Measurements from ENCODE around the gene JMJD4.

The JMJD4 gene

DNA sequence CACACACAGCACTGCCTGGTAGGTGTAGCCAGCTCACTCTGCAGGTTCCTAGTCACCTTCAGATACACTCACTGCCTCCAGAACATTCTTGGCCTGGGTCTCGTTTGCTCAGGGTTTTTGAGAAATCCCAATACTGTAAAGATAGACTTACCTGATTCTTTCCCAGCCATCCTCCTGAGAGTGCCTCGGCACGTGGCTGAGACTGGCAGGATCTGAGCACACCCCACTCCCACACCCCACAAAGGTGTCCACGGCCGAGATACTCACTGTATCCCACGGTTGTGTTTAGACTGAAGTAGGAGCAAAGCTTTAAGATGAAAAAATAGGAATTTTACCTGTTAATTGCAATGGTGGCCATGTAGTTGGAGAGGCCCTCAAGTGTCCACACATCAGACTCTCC lies 33.5 kb upstream of the JMJD4 start:
- no peak for DNase-seq (ENCODE audit: low spot score)

DNA sequence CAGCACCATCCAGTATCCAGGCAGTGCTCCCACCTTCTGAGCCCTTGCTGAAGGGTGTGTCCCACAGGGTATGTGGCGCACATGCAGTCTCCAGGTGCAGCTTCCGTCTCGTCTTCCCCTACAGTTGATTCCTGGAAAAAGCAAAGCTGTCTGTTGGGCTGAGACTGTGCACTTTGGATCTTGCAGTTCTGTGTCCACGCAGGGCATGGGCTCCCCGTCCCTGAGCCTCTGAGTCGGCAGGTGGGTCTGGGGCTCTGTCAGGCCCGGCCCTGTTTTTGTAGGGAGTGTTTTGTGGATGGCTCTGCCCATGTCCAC lies 33.0 kb upstream of the JMJD4 start:
- no peak for DNase-seq (ENCODE audit: low spot score)

DNA sequence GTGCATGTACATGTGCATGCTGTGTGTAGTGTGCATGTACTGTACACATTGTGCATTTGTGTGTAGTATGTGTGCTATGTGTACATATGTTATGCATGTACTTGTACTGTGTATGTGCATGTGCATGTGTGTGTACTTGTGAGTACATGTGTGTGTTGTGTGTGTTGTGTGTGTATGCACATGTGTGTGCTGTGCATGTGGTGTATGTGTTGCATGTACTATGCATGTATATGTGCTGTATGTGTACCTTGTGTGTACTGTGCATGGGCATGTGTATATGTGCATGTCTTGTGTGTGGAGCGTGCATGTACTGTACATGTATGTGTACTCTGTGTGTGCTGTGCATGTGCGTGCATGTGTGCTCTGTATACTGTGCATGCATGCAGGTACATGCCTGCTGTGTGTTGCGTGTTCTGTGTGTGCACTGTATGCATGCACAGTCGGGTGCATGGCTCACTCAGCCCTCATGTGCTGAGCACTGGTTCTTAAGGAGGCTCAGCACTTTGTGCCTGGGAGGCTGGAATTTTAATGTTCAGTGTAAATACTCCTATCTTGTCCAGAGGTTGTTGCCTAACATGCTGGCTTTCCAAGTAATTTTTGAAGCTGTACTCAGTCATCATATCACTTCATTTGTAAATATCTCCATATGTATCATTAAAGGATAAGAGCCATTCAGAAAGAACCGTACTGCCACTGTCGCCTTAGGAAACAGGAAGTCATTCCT lies 32.5 kb upstream of the JMJD4 start:
- DNase-seq (ENCODE audit: low spot score): no peak

DNA sequence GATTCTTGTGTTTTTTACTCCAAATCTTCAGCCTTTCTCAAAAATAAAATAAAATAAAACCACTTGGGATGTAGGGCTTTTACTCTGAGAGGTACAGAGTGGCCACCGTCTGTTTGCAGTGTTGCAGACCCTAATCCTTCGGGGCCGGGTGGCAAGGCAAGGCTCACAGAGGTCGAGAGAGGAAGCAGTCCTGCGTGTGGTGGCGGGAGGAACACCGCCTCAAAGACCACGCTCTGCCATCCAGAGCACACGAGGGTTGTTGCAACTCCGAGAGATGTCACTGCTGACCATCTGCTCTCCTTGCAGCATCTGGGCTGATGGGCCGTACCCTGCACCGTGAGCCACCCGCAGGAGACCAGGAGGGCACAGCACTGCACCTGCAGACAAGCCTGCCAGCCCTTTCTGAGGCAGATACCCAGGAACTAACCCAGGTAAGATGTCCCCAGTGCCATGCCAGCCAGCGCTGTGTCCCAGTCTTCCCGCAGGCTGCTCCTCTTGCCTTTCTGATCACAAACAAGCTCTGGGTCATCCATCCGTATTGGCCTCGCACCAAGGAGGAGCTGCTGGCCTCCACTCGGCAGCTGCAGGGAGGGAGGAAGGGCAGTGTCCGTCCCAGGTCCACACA lies 31.7 kb upstream of the JMJD4 start:
- no peak for DNase-seq (ENCODE audit: low spot score)

DNA sequence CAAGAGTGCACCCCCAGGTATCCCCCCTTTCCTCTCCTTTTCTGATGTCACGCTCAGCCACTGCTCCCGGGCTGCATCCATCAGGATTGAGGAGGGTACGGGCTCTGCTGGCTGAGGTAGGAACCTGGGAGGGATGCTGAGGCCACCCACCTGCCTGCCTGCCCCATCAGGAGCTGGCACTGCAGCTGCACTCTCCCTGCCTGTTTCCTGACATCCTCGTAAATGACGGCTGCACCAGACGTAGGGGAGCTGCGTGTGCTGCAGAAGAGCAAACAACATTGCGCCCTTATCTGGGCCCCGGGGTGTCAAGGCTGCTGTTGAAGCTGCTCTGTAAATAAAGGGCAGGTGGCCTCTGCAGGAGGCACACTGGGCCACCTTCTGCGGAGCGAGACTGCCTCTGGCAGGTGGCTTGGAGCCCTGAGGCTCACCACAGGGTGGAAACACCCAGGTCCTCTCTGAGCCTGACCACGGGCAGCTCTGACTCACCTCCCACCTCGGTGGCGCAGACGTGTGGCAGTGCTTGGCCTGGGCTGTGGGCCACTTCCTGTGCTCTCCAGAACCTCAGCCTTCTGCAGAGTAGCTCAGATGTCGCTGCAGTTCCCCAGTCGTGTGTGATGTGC lies 31.0 kb upstream of the JMJD4 start:
- DNase-seq (ENCODE audit: low spot score): no peak

DNA sequence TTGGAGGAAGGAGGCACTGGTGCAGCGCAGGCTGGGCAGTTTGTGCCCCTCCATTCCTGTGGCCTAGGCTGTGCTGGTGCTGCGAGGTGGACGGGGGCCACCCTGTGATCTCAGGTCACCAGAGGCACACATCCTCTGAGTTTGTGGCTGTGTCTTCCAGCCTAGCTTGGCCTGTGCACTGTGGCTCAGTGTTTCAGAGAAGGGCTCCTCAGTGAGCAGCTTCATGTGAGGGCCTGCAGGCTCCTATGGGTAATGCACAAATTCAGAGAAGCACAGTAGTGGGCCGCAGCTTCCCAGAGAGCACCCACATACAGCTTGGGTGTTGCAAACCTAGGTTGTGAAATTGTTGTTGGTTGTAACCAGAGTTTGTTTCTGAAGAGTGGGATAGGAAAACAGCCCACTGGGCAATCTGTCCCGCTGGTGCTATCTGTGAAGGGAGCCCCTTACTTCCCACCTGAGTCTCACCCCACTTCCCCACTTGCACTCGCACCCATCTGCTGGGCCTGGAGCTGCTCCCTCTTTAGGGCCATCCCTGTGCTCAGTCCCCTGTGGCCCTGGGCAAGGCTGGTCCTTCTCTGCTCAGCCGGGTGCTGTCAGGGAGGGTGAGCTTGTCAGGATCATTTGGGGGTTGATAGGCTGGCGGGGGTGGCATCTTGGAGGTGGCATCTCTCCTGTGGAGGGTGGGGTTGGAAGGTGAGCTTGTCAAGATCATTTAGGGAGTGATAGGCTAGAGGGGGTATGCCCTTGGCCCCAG lies 30.3 kb upstream of the JMJD4 start:
- DNase-seq (ENCODE audit: low spot score): no peak

DNA sequence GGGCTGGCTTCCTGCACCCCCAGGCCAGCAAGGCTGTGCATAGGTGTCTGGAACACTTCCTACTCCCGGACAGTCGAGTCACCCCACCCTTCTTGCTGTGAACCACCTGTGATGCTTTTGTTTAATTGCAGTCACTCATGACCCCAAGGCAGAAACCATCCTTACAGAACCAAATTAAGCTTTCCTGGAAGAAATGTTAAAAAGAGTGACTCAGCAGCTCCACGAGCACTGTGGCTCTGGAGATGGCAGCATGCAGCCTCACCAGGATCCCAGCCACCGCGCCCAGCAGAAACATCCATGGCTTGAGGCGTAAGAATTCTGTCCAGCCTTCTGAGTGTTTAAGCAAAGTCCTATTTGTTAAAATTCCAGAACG lies 28.9 kb upstream of the JMJD4 start:
- no peak for DNase-seq (ENCODE audit: low spot score)

DNA sequence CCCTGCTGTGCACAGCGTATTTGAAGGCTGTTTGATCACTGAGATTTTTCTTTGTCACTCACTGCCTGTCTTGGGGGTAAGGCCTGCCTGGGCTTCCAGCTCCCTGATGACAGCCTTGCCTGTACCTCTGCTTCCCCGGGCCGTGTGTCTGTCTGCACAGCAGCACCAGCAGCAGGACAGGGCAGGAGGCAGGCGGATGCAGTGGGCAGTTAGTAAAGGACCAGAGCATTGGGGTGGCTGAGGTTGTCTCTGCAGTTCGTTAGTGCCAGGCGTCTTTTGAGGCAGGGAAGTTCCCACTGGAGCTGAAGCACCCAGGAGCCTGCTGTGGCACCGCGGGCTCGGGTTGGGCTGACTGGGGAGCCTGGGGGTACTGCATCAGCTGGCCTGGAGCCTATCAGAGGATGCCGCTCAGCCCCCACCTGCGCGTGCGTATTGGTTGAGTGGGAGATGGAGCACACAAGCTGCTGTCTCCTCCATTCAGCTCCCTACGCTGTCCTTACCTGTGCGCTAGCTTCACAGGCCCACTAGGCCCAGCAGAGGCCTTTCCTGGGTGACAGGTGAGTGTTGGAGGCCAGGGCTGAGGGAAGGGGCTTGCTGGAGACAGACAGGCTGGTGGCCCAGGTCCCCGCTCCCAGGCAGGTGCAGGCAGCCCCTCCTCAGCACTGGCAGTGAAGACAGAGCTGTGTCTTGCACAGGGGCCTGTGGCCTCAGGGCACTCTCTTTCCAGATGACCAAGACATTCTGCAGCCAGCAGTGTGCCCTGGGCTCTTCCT lies 28.3 kb upstream of the JMJD4 start:
- DNase-seq (ENCODE audit: low spot score): no peak

DNA sequence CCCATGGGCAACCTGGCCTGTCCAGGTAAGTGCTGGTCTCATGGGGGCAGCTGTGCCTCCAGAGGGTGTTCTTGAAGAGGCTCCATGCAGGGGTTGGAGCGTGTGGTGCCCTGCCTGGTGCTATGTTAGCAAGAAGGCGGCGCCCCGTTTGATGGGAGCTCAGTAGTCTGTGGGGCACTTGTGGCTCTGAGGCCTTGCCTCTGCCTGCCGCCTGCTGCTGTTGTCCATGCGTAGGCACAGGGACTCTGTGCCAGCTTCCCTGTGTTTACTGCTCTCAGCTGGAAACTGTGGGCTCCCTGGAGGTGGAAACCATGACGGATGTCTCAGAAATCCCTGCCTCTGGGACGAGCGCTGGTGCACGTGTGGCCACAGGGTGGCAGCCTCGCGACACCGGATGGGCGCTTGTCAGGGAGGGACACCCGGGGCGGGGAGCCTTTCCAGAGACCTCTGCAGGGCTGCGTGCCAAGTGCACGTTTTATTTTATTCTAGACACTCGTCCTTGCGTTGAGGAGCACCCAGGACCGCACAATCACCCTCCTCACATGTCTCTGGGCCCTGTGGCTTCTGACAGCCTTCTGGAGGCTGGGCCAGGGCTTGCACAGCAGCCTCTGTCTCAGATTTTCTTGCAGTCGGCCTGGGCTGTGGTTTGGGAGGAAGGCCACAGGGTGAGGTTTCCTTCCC lies 27.3 kb upstream of the JMJD4 start:
- peak; percentile 65 for DNase-seq (ENCODE audit: low spot score)

DNA sequence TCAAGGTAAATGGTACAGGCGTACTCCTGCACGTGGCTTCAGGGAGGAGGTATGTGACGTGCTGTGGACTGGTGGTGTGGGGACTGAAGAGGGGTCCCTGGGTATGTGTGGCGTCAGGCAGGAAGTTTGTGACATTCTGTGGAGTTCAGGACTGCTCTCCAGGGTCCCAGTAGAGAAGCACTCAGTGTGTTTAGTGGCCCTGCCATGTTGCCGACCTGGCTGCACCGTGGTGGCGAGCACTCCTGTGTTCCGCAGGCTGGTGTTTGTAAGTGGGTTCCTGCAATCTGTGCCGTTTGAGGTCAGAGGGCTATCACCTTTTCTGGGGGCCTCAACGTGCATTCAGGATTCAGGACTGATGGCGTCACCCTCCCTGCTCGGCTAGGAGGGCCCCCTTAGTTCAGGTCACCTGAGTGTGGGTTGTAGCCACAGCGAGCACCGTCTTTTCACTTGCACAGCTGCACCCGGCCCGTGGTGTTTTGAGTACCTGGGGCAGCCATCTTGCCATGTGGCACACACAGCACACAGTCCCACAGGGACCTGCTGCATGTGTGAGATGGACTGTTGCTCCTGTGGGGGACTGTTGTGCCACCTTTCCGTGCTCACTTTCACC lies 26.6 kb upstream of the JMJD4 start:
- no peak for DNase-seq (ENCODE audit: low spot score)

DNA sequence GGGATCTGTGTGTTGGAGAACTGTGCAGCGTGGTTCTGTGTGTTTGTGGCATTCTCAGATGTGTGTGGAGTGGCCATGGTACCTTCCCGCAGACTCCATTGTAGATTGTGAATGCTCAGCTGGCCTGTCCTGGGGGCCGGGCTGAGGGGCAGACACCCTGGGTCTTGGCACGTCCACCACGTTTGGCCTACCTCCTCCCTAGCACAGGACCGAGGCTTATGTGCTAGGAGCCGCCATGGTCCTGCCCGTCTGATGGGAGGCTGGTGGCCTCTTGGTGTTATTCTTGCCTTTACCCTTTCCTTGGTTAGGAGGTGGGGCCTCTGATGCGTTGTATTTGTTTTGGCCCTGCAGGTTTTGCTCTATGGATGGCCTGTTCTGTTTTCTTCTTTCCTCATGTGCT lies 25.3 kb upstream of the JMJD4 start:
- no peak for DNase-seq (ENCODE audit: low spot score)

DNA sequence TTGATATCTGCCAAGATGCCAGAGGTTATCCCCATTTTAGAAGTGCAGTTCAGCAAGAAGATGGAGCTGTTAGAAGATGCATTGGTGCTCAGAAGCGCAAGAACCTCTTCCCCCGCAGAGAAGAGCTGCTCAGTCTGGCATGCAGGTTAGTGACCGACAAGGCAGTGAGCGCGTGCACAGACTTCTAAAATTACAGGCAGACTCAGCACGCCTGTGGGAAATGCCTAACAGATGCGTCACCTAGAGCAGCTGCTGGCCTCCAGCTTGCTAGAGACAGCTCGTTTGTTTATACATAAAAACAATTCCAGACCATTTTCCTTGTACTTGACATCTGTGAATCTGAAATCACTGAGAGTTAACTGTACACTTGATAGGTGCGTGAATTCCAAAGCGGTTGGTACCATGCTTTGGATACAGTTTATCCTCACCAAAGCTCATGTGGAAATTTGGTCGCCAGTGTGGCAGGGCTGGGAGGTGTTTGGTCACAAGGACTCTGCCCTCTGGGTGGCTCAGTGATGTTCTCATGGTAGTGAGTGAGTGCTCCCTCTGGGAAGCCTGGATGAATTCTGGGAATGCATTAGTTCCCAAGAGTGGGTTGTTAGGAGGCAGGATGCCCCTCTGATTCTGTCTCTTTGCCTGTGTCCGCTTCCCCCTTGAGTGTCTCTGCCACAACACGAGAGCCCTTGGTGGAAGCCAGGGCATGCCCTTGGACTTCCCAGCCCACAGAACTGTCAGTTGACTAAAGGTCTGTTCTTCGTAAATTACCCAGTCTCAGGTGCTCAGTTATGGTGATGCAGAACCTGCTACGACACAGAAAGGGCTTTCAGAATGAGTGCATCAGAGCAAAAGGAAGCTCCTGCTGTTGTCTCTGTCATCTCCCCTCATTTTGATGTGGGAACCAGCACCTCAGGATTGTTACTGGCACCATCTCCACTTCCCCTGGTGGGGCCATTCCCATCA lies 24.5 kb upstream of the JMJD4 start:
- no peak for DNase-seq (ENCODE audit: low spot score)

DNA sequence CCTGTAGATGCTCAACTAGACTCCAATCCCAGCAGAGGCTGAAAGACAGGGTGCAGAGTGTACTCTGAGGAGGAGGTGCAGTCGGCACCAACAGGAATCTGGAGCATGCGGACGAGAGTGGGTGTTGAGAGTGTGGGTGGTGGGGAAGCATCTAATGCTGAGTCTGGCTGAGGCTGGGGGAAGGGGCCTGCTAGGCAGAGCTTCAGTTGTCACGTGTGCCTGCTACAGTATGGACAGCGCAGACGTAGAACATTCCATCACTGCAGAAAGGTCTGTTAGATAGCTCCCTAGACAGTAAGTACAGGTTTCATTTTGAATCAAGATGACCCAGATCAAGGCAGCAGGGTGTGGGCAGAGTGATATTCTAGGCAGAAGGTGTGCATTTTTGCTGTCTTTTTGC lies 23.3 kb upstream of the JMJD4 start:
- no peak for DNase-seq (ENCODE audit: low spot score)

DNA sequence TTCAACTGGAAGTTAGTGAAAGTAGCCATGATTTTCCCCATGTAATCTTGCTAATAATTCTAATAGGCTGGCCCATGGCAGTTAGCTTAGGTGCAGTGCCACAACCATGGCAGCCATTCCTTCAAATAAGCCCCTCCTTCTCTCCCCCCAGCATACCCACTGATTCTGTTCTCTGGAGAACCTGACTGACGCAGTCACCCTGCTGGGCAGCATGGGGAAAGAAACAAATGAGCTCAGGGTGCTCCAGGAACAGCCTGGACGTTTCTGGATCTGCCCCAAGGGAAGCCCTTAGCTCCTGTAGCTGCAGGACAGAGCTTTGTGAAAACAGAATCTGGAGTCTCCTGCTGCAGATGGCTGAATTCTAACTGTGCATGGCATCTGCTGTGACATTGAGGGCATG lies 22.7 kb upstream of the JMJD4 start:
- no peak for DNase-seq (ENCODE audit: low spot score)

DNA sequence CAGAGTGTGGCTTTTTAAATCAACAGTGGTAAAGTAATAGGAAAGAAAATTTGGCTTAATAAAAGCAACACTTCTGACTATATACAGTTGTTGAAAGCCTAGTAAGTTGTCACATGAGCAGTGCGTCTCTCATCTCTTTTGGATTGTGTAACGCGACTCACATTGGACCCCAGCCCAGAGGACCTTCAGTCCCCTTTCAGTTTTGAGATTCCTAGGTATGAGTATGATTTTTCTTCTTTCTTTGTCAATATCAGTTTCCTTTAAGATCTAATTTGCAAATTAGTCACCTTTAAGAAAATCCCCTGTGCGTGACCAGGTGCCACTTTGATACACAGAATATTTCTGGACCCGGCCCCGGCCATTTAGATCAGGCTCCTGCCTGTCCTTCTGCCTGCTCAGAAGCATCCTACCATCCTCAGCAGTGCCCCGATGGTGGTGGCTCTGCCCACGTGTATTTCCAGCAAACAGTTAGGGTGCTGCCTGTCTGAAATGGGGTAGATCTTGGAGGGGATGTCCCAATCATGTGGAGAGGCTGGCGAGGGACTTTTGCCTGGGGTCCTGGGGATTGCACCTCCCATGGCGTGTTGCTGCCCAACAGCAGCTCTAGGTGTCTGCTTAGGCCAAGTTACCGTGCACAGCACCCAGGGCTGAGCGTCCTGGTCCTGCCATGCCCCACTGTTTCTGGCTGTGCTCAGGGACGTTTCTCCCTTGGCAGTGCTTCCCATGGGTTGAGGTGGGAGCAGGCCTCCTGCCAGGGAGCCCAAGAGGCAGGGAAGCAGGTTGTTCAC lies 21.3 kb upstream of the JMJD4 start:
- DNase-seq (ENCODE audit: low spot score): no peak

DNA sequence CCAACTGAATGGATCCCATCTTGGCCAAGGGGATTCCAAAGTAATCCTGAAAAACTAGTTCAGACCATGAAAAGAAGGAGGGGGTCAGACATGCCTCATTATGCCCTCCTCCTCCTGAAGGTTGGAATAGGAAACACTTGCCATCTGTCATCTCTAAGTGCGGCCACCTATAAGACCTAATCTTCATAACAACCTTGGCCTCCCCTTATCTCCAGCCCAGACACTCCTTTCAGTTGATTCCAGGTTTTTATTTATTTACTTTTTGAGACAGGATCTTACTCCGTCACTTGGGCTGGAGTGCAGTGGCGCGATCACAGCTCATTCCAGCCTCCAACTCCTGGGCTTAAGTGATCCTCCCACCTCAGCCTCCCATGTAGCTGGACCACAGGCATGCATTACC lies 19.9 kb upstream of the JMJD4 start:
- DNase-seq (ENCODE audit: low spot score): no peak

DNA sequence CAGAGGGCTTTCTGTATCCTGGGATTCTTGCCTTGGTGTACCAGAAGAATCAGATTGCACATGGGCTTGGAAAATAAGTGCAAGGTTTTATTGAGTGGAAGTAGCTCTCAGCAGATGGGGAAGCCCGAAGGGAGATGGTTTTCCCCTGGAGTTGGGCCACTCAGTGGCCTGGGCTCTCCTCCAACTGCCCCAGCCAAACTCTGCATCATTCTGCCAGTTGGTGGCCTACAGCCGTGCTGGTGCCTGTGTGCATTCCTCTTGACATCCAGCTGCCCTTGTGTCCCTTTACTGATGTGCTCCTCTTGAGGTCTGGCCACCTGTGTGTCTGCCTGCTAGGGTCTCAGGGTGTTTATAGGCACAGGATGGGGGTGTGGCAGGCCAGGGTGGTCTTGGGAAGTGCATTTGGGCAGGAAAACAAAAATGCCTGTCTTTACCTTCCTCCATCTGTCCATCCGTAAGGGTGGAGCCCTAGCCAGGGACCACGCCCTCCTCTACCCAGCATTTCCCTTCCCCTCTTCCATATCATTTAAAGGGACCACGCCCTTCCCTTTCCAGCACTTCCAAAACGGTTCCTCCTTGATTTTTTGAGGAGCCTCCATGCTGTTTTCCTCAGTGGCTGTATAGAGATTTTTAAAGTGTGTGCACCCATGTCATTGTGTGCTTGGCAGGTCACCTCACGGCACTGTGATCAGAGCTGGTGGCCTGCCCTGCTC lies 19.1 kb upstream of the JMJD4 start:
- DNase-seq (ENCODE audit: low spot score): no peak
